ENCODE data around the gene IFT27.

Gene IFT27

DNA sequence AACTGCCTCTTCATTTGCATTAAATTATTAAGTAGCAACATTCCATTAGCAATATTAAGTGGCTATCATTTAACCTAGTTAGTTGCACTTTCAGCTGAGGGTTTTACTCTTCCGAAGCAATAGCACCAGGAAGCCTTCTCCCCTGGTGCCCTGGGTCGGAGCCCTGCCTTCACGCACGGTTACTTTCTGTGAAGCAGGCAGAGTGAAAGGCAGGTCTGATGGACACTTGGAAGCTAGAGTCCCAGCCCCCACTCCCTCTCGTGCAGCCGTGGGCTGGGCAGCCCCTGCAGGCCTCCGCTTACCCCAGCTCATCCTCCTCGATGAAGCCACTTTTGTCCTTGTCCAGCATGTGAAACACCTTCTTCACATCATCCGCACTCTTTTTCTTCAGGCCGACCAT lies 38.9 kb upstream of the IFT27 start:
- no peaks in the 10 kb centered on the region for H3K36me3 ChIP-seq
- no peak for DNase-seq
- no peaks in the 10 kb centered on the region for H3K4me1 ChIP-seq
- H3K9me3 ChIP-seq = no peaks in the 10 kb centered on the region
- H3K4me3 ChIP-seq (ENCODE audit: low read depth, low read length) = no peak overlapping the region
- peaks cover 65% of the 10 kb centered on the region for H3K27me3 ChIP-seq
- TF ChIP-seq, protein P1, sequence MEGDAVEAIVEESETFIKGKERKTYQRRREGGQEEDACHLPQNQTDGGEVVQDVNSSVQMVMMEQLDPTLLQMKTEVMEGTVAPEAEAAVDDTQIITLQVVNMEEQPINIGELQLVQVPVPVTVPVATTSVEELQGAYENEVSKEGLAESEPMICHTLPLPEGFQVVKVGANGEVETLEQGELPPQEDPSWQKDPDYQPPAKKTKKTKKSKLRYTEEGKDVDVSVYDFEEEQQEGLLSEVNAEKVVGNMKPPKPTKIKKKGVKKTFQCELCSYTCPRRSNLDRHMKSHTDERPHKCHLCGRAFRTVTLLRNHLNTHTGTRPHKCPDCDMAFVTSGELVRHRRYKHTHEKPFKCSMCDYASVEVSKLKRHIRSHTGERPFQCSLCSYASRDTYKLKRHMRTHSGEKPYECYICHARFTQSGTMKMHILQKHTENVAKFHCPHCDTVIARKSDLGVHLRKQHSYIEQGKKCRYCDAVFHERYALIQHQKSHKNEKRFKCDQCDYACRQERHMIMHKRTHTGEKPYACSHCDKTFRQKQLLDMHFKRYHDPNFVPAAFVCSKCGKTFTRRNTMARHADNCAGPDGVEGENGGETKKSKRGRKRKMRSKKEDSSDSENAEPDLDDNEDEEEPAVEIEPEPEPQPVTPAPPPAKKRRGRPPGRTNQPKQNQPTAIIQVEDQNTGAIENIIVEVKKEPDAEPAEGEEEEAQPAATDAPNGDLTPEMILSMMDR (IDR thresholded peaks at IDR 0.05; ENCODE audit: low read depth, low read length) = no peak

DNA sequence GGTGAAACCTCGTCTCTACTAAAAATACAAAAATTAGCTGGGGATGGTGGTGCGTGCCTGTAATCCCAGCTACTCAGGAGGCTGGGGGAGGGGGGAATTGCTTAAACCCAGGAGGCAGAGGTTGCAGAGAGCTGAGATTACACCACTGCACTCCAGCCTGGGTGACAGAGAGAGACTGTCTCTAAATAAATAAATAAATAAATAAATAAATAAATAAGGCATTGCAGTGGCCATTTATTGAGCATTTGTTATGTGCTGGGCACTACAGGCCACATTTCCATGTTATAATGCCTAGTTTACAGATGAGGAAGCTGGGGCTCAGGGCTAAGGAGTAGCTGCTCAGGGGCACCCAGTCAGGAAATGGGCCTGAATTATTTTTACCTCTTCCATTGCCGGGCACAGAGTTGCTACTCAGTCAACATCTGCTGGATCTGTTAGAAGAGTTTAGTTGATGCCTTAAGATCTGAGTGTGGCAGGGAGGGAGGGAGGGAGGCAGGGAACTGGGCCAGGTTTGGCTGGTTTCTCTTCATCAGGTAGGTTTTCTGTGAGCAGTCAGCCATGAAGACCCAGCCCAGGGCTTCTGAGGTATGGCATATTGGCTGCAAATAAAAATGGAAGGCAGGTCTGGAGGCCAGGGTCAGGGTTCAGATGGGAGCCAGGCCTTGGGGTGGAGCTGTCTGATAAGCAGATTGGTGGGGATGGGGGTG lies 35.3 kb upstream of the IFT27 start:
- no peak for DNase-seq
- Histone ChIP-seq H3K36me3 (no peaks in the 10 kb centered on the region), H3K4me1 (no peaks in the 10 kb centered on the region), H3K27me3 (peaks cover 42% of the 10 kb centered on the region), H3K9me3 (no peaks in the 10 kb centered on the region), H3K4me3 (ENCODE audit: low read depth, low read length) (no peak overlapping the region)
- TF ChIP-seq, protein P1 (IDR thresholded peaks at IDR 0.05; ENCODE audit: low read depth, low read length) = no peak

DNA sequence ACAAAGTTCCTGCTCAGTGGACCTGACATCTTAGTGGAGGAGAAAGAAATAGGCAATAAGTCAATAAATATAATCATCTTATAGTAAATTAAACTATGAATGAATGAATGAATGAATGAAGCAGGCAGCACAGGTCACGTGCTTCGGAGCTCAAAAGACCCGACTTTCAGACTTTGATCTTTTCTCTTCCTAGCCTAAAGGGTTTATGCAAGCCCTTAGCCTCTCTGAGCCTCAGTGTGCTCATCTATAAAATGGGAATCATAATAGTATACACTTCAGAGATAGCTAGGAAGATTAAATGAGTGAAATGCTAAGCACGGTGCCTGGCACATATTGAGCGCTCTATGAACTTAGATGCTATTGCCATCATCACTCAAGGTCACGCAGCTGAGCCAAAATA lies 33.4 kb upstream of the IFT27 start:
- Histone ChIP-seq H3K4me3 (ENCODE audit: low read depth, low read length) (no peak overlapping the region), H3K36me3 (no peaks in the 10 kb centered on the region), H3K9me3 (no peaks in the 10 kb centered on the region), H3K4me1 (no peaks in the 10 kb centered on the region), H3K27me3 (peaks cover 32% of the 10 kb centered on the region)
- TF ChIP-seq, protein P1 (IDR thresholded peaks at IDR 0.05; ENCODE audit: low read depth, low read length) = no peak
- no peak for DNase-seq

DNA sequence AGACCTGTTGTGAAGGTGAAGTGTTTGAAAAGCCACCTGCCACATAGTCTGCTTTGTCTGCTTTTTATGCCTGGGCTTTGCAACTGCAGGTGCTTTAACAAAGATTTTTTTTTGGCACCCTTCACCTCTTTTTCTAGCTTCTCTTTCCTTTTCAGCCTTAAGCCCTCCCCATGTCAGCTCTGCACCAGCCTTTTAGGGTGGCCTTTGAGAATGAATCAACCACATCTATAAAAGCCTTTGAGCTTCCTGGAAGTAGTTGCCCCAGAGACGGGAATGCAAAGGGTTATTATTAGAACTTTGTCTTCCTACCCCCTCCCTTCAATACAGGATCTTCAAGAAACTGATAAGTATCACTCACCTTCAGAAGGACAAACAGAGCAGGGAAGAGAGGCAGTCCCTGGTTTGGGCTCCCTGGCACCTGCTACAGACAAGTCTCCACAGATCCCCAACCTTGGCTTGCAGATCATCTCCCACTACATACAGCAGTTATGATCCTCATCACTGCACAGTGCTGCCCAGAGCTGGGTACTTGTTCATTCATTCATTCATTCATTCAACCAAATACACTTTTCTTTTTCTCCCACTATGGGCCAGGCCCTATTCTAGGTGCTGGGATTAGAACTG lies 32.9 kb upstream of the IFT27 start:
- Histone ChIP-seq H3K27me3 (peaks cover 27% of the 10 kb centered on the region), H3K4me1 (no peaks in the 10 kb centered on the region), H3K9me3 (no peaks in the 10 kb centered on the region), H3K36me3 (no peaks in the 10 kb centered on the region), H3K4me3 (ENCODE audit: low read depth, low read length) (no peak overlapping the region)
- TF ChIP-seq, protein P1 (IDR thresholded peaks at IDR 0.05; ENCODE audit: low read depth, low read length) = no peak
- DNase-seq = no peak

DNA sequence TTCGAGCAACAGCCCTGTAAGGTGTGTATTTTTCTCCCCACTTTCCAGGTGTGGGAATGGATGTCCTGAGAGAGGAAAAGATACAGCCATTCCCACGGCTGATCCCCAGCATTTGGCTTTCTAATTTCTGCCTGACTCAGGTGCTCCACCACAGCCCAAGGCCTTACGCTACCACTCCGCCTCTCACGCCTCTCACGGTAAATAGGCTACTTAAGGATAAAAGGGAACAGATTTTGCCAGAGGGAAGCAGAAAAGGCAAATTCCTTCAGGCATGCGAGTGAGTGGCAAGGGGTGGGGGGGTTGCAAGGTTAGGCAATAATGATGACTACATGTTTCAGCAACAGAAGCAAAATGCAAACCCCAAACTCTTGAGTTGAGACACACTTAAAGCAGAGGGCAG lies 31.7 kb upstream of the IFT27 start:
- peaks cover 18% of the 10 kb centered on the region for H3K27me3 ChIP-seq
- no peak overlapping the region for H3K4me3 ChIP-seq (ENCODE audit: low read depth, low read length)
- H3K4me1 ChIP-seq = no peaks in the 10 kb centered on the region
- H3K36me3 ChIP-seq = no peaks in the 10 kb centered on the region
- H3K9me3 ChIP-seq = no peaks in the 10 kb centered on the region
- TF ChIP-seq, protein P1 (IDR thresholded peaks at IDR 0.05; ENCODE audit: low read depth, low read length) = no peak
- no peak for DNase-seq

DNA sequence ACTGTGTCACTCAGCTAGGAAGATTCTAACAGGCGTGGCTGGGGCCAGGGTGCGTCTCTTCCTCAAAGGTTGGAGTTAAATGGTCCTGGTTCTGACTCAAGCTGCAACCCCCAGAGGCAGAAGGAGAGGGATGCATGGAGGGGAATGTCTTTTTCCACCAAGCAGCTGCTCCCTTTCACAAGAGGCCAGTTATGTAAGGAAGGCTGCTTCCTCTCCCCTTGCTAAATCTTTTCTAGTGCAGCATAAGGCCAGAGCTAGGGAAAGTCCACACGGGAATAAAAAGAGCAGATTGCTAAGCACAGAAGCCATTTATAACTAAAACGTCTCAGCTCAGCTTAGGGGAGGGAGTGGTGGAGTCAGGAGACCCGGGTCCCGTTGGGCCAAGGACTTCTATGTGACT lies 30.9 kb upstream of the IFT27 start:
- TF ChIP-seq, protein P1 (IDR thresholded peaks at IDR 0.05; ENCODE audit: low read depth, low read length) = no peak
- no peak for DNase-seq
- H3K4me1 ChIP-seq = no peaks in the 10 kb centered on the region
- H3K9me3 ChIP-seq = no peaks in the 10 kb centered on the region
- peaks cover 18% of the 10 kb centered on the region for H3K27me3 ChIP-seq
- H3K4me3 ChIP-seq (ENCODE audit: low read depth, low read length) = no peak overlapping the region
- no peaks in the 10 kb centered on the region for H3K36me3 ChIP-seq
